ENCODE results near the gene MFSD2B. TPM values are rescaled to one million over a fixed set of nuclear protein-coding genes. Genes with fewer than 3 reads are reported as not detected.

The MFSD2B gene, protein sequence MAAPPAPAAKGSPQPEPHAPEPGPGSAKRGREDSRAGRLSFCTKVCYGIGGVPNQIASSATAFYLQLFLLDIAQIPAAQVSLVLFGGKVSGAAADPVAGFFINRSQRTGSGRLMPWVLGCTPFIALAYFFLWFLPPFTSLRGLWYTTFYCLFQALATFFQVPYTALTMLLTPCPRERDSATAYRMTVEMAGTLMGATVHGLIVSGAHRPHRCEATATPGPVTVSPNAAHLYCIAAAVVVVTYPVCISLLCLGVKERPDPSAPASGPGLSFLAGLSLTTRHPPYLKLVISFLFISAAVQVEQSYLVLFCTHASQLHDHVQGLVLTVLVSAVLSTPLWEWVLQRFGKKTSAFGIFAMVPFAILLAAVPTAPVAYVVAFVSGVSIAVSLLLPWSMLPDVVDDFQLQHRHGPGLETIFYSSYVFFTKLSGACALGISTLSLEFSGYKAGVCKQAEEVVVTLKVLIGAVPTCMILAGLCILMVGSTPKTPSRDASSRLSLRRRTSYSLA
- under 1 TPM; 0.34 to 0.44 TPM for total RNA-seq

DNA sequence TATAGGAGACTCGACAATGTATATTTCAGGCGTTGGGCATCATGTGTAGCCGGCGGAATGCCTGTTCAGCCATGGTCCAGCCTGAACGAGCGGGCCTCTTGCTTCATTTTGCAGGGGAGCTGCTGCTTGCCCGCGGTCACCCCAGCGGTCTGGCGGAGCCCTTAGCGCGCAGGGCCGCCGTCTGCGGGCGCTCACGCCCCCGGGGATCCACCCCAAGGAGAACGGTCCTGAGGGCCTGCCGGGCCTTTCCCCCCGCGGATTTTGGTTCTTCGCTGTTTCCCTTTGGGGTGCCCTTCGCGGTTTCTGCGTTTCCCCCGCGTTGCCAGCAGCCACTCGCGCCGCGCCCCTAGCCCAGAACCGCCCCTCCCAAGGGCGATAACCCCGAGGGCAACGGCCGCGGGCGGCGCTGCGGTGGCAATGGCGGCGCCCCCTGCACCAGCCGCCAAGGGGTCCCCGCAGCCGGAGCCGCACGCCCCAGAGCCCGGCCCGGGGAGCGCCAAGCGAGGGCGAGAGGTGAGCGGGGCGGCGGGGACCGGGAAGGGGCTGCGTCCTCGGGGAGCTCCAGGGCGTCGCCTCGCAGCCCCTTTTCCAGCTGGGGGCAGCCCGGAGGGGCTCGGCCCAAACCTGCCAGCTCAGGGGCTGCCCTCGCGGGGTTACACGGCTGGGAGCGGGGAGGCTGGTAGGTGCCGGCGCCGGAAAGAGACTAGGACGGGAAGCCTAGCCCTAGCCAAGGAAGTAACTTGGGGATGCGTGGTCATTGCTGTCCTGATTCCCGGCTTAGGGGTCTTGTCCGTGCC, at the start of gene MFSD2B:
MFSD2B (plus strand) TSS at position 406 of the 797 bp plus-strand sequence; CDS start at position 418, 12 bp downstream.
- peak; percentile 66 for ATAC-seq
- no peak for DNase-seq
- ChIA-PET CTCF (interaction anchor here (1.3 kb wide), 1 partner anchor 82 kb away, joined by 4 read pairs; no protein-coding TSS in a partner anchor), POLR2A (no interaction called here)
- no peaks in the 10 kb centered on the region for H3K9me3 Mint-ChIP-seq (ENCODE audit: insufficient read depth)
- H3K4me1 Mint-ChIP-seq (ENCODE audit: low read depth): peaks cover 11% of the 10 kb centered on the region
- H3K27me3 Mint-ChIP-seq (ENCODE audit: low read depth): peaks cover 35% of the 10 kb centered on the region
- H3K36me3 Mint-ChIP-seq (ENCODE audit: low read depth): no peaks in the 10 kb centered on the region
- no peak within 1 kb of the TSS for H3K27ac Mint-ChIP-seq
- H3K4me3 Mint-ChIP-seq: no peak within 1 kb of the TSS

DNA sequence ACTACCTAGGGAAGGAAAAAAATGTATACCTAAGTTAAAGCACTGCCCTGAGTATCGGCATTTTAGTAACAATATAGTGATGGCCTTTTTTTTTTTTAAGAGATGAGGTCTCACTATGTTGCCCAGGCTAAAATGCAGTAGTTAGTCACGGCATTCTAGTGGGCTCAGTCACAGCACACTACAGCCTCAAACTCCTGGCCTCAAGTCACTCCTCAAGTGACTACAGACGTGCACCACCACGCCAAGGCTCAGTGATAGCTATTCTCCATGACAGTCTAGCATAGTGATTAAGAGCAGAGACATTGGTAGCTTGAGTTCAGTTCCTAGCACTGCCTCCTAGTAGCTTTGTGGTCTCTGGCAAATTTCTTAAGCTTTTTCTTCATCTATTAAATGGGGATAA, 42.0 kb upstream of the MFSD2B start:
- no peaks in the 10 kb centered on the region for H3K27me3 Mint-ChIP-seq (ENCODE audit: low read depth)
- DNase-seq (no peak), ATAC-seq (no peak)
- H3K4me3 Mint-ChIP-seq: no peak overlapping the region
- peaks cover 6% of the 10 kb centered on the region for H3K36me3 Mint-ChIP-seq (ENCODE audit: low read depth)
- ChIA-PET POLR2A (no interaction called here), CTCF (no interaction called here)
- H3K4me1 Mint-ChIP-seq (ENCODE audit: low read depth): no peaks in the 10 kb centered on the region
- no peak overlapping the region for H3K27ac Mint-ChIP-seq
- H3K9me3 Mint-ChIP-seq (ENCODE audit: insufficient read depth): no peaks in the 10 kb centered on the region

DNA sequence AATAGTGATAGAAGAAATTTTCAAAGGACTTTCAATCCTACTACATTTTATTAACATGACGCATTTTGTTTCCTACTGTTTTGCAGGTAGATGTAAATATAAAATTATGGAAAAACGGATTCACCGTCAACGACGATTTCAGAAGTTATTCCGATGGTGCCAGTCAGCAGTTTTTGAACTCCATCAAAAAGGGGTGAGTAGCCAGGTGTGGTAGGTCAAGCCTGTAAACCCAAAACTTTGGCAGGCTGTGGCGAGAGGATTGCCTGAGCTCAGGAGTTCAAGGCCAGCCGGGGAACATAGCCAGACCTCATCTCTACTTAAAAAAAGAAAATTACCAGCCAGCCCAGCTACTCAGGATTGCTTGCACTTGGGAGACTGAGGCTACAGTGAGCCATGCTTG, 33.0 kb upstream of the MFSD2B start:
- DNase-seq: no peak
- POLR2A ChIA-PET: no interaction called here
- CTCF ChIA-PET: no interaction called here
- H3K4me1 Mint-ChIP-seq (ENCODE audit: low read depth): no peaks in the 10 kb centered on the region
- no peak overlapping the region for H3K27ac Mint-ChIP-seq
- H3K27me3 Mint-ChIP-seq (ENCODE audit: low read depth): no peaks in the 10 kb centered on the region
- peaks cover 16% of the 10 kb centered on the region for H3K36me3 Mint-ChIP-seq (ENCODE audit: low read depth)
- no peak overlapping the region for H3K4me3 Mint-ChIP-seq
- ATAC-seq: no peak
- H3K9me3 Mint-ChIP-seq (ENCODE audit: insufficient read depth): no peaks in the 10 kb centered on the region

GRCh38 chr2:23988371-23988770, 21.5 kb upstream of the MFSD2B start:
- no peak for DNase-seq
- H3K4me1 Mint-ChIP-seq (ENCODE audit: low read depth): no peaks in the 10 kb centered on the region
- ChIA-PET CTCF (interaction anchor here (2.7 kb wide), 1 partner anchor 95 kb away, joined by 10 read pairs; the partner anchor contains the start of gene TP53I3), POLR2A (no interaction called here)
- no peak overlapping the region for H3K4me3 Mint-ChIP-seq
- H3K9me3 Mint-ChIP-seq (ENCODE audit: insufficient read depth): no peaks in the 10 kb centered on the region
- peak; percentile 64 for ATAC-seq
- H3K36me3 Mint-ChIP-seq (ENCODE audit: low read depth): no peaks in the 10 kb centered on the region
- H3K27me3 Mint-ChIP-seq (ENCODE audit: low read depth): no peaks in the 10 kb centered on the region
- no peak overlapping the region for H3K27ac Mint-ChIP-seq

- POLR2A ChIA-PET: interaction anchor here (1.7 kb wide), 1 partner anchor 66 kb away, joined by 4 read pairs; the partner anchor contains the start of gene ATAD2B
- H3K4me1 Mint-ChIP-seq (ENCODE audit: low read depth): no peaks in the 10 kb centered on the region
- CTCF ChIA-PET: interaction anchor here (0.5 to 0.9 kb wide), 2 partner anchors 9 to 50 kb away, joined by 3 read pairs; no protein-coding TSS in a partner anchor
These were observed 17.0 kb upstream of the MFSD2B start for GRCh38 chr2:23992931-23993330.

GRCh38 chr2:23993736-23994269, 16.1 kb upstream of the MFSD2B start:
- ChIA-PET CTCF (interaction anchor here (0.5 to 0.9 kb wide), 2 partner anchors 10 to 51 kb away, joined by 3 read pairs; no protein-coding TSS in a partner anchor), POLR2A (interaction anchor here (0.6 to 1.7 kb wide), 3 partner anchors 18 to 170 kb away, joined by 3 to 4 read pairs (median 4); partner anchors contain the start of gene ATAD2B)
- Mint-ChIP-seq H3K27me3 (ENCODE audit: low read depth) (no peaks in the 10 kb centered on the region), H3K4me1 (ENCODE audit: low read depth) (no peaks in the 10 kb centered on the region), H3K4me3 (no peak overlapping the region), H3K9me3 (ENCODE audit: insufficient read depth) (no peaks in the 10 kb centered on the region), H3K27ac (no peak overlapping the region), H3K36me3 (ENCODE audit: low read depth) (peaks cover 2% of the 10 kb centered on the region)
- DNase-seq: no peak
- ATAC-seq: no peak

More at GRCh38 chr2:23992931-23993330, 17.0 kb upstream of the MFSD2B start:
- H3K27me3 Mint-ChIP-seq (ENCODE audit: low read depth): no peaks in the 10 kb centered on the region
- H3K27ac Mint-ChIP-seq: no peak overlapping the region
- H3K36me3 Mint-ChIP-seq (ENCODE audit: low read depth): peaks cover 2% of the 10 kb centered on the region
- no peak overlapping the region for H3K4me3 Mint-ChIP-seq
- DNase-seq (no peak), ATAC-seq (no peak)
- no peaks in the 10 kb centered on the region for H3K9me3 Mint-ChIP-seq (ENCODE audit: insufficient read depth)

DNA sequence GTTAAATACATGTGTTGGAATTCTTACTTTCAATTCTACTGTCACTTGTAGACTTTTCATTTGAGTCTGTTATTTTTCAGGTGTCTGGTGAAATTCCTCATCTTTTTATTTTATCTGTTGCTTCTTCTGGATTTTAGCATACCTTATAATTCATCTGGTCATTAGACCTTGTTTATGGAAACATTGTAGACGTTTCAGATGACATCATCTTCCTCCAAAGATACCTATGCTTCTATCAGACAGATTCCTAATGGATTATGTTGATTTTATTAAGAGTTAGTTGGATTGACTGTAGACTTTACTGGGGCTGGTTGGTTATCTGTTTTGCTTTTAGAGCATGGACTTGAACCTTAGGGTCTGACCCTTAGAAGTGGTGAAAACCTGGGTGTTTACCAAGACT, 15.3 kb upstream of the MFSD2B start:
- CTCF ChIA-PET: no interaction called here
- peaks cover 2% of the 10 kb centered on the region for H3K36me3 Mint-ChIP-seq (ENCODE audit: low read depth)

GRCh38 chr2:24007693-24008092, 2.2 kb upstream of the MFSD2B start:
- H3K27me3 Mint-ChIP-seq (ENCODE audit: low read depth): peaks cover 33% of the 10 kb centered on the region
- ChIA-PET POLR2A (no interaction called here), CTCF (no interaction called here)
- DNase-seq (no peak), ATAC-seq (no peak)
- peaks cover 11% of the 10 kb centered on the region for H3K4me1 Mint-ChIP-seq (ENCODE audit: low read depth)
- H3K9me3 Mint-ChIP-seq (ENCODE audit: insufficient read depth): no peaks in the 10 kb centered on the region
- no peak overlapping the region for H3K27ac Mint-ChIP-seq
- H3K4me3 Mint-ChIP-seq: no peak overlapping the region
- no peaks in the 10 kb centered on the region for H3K36me3 Mint-ChIP-seq (ENCODE audit: low read depth)

More for the DNA sequence above, 15.3 kb upstream of the MFSD2B start:
- Mint-ChIP-seq H3K4me1 (ENCODE audit: low read depth) (no peaks in the 10 kb centered on the region), H3K27ac (no peak overlapping the region), H3K9me3 (ENCODE audit: insufficient read depth) (no peaks in the 10 kb centered on the region), H3K4me3 (no peak overlapping the region), H3K27me3 (ENCODE audit: low read depth) (no peaks in the 10 kb centered on the region)
- POLR2A ChIA-PET: no interaction called here
- ATAC-seq (no peak), DNase-seq (no peak)

DNA sequence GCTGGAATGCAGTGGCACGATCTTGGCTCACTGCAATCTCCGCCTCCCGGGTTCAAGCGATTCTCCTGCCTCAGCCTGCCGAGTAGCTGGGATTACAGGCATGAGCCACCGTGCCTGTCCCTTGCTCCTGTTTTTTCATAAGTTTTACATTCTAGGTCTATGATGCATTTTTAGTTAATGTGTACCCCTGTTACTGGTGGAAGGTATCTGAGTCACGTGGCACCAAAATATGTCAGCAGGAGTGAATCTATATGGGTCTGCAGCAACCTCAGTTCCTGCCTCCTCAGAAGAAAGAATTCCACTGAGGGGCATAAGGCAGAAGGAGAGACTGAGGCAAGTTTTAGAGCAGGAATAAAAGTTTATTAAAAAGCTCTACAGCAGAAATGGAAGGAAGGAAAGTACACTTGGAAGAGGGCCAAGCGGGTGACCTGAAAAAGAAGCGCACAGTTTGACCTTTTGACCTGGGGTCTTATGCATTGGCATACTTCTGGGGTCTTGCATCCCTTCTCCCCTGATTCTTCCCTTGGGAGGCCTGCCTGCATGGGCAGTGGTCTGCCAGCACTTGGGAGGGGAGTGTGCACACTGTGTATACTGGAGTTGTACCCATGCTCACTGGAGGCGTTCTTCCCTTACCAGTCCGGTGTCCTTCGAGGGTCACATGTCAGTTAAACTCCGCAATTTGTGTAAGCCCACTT, 1.1 kb upstream of the MFSD2B start:
- no peak for DNase-seq
- ATAC-seq: no peak
- Mint-ChIP-seq H3K9me3 (ENCODE audit: insufficient read depth) (no peaks in the 10 kb centered on the region), H3K36me3 (ENCODE audit: low read depth) (no peaks in the 10 kb centered on the region), H3K4me1 (ENCODE audit: low read depth) (peaks cover 11% of the 10 kb centered on the region), H3K4me3 (no peak overlapping the region), H3K27me3 (ENCODE audit: low read depth) (peaks cover 35% of the 10 kb centered on the region), H3K27ac (no peak overlapping the region)
- CTCF ChIA-PET: no interaction called here
- POLR2A ChIA-PET: no interaction called here

GRCh38 chr2:24009367-24009679, 562 bp upstream of the MFSD2B start:
- ATAC-seq: no peak
- CTCF ChIA-PET: no interaction called here
- POLR2A ChIA-PET: no interaction called here
- peaks cover 11% of the 10 kb centered on the region for H3K4me1 Mint-ChIP-seq (ENCODE audit: low read depth)
- peaks cover 35% of the 10 kb centered on the region for H3K27me3 Mint-ChIP-seq (ENCODE audit: low read depth)
- no peaks in the 10 kb centered on the region for H3K9me3 Mint-ChIP-seq (ENCODE audit: insufficient read depth)
- H3K36me3 Mint-ChIP-seq (ENCODE audit: low read depth): no peaks in the 10 kb centered on the region
- DNase-seq: no peak
- H3K4me3 Mint-ChIP-seq: no peak overlapping the region
- H3K27ac Mint-ChIP-seq: no peak overlapping the region

- Mint-ChIP-seq H3K4me1 (ENCODE audit: low read depth) (peaks cover 11% of the 10 kb centered on the region), H3K27me3 (ENCODE audit: low read depth) (peaks cover 35% of the 10 kb centered on the region), H3K36me3 (ENCODE audit: low read depth) (no peaks in the 10 kb centered on the region), H3K27ac (no peak overlapping the region), H3K9me3 (ENCODE audit: insufficient read depth) (no peaks in the 10 kb centered on the region), H3K4me3 (no peak overlapping the region)
- DNase-seq (no peak), ATAC-seq (no peak)
- POLR2A ChIA-PET: no interaction called here
- CTCF ChIA-PET: interaction anchor here (1.3 to 1.4 kb wide), 2 partner anchors 74 to 83 kb away, joined by 4 to 7 read pairs; partner anchors contain the start of gene TP53I3
These were observed 778 bp downstream of the MFSD2B start for GRCh38 chr2:24010477-24011249.
